HL-60/S4 treated with phorbol 12-myristate 13-acetate at 8.2 ng/mL for 4 days and 3 days (cell line): ENCODE results near the gene PCDHGB7.
"Not testable (repeated sequence)": the region's sequence is repeated elsewhere in the genome, so short reads cannot be mapped to it uniquely, and the experiment has no call there.

Source experiments
- in situ Hi-C: fragments of 300-500 bp; cut with MboI; formaldehyde crosslinking; loops from 2 replicates; pipeline ENCODE4 v1.15.0; 2022; ENCODE audit warnings: low sequenced_read_pairs

The PCDHGB7 gene

GRCh38 chr5:141422742-141423291 is 5.3 kb downstream of the PCDHGB7 start:
- in situ Hi-C loops: no loop called here

GRCh38 chr5:141427783-141428426 is 10.4 kb downstream of the PCDHGB7 start:
- in situ Hi-C loops: no loop called here

- in situ Hi-C loops: no loop called here
Measured at GRCh38 chr5:141430332-141431113, 13.0 kb downstream of the PCDHGB7 start, which contains the start of gene PCDHGA12. Gene PCDHGA12 (plus strand): TSS chr5:141430507. CDS start chr5:141430760, 253 bp downstream.

GRCh38 chr5:141431286-141431685 is 13.8 kb downstream of the PCDHGB7 start:
- in situ Hi-C loops: no loop called here

- in situ Hi-C loops: not testable (repeated sequence)
Measured at GRCh38 chr5:141432308-141432707, 14.8 kb downstream of the PCDHGB7 start.

- in situ Hi-C loops: not testable (repeated sequence)
Measured at GRCh38 chr5:141432726-141433125, 15.2 kb downstream of the PCDHGB7 start.

GRCh38 chr5:141434006-141434405 is 16.5 kb downstream of the PCDHGB7 start:
- in situ Hi-C loops: no loop called here

GRCh38 chr5:141437221-141437620 is 19.7 kb downstream of the PCDHGB7 start:
- in situ Hi-C loops: no loop called here

- in situ Hi-C loops: no loop called here
Measured at GRCh38 chr5:141439411-141440141, 22.1 kb downstream of the PCDHGB7 start.

GRCh38 chr5:141440341-141440740 is 22.9 kb downstream of the PCDHGB7 start:
- in situ Hi-C loops: no loop called here

- in situ Hi-C loops: no loop called here
Measured at GRCh38 chr5:141441571-141442170, 24.2 kb downstream of the PCDHGB7 start.

GRCh38 chr5:141465351-141465750 is 47.9 kb downstream of the PCDHGB7 start:
- in situ Hi-C loops: no loop called here
